HPDE6-E6E7 (cell line): Measurements from ENCODE around the gene ZNF331.

Experiments used
- DNase-seq: peaks from one replicate; pipeline ENCODE4 v3.0.0; 2011; ENCODE audit warnings: missing footprints; ENCODE audit errors: extremely low spot score

ZNF331 gene

GRCh38 chr19:53571339-53571738 lies 33.4 kb downstream of the ZNF331 start:
- DNase-seq, result no peak

- no peak for DNase-seq
Observed at GRCh38 chr19:53576941-53577653, 39.2 kb downstream of the ZNF331 start.

GRCh38 chr19:53577968-53578367 lies 40.0 kb downstream of the ZNF331 start:
- no peak for DNase-seq

- DNase-seq, result no peak
Observed at GRCh38 chr19:53579518-53579917, 41.6 kb downstream of the ZNF331 start.

GRCh38 chr19:53580871-53581835 lies 43.2 kb downstream of the ZNF331 start:
- no peak for DNase-seq

- DNase-seq, result no peak
Observed at GRCh38 chr19:53581871-53582279, 43.9 kb downstream of the ZNF331 start.

GRCh38 chr19:53583181-53583580 lies 45.2 kb downstream of the ZNF331 start:
- DNase-seq, result no peak

- DNase-seq, result no peak
Observed at GRCh38 chr19:53586277-53586691, 48.3 kb downstream of the ZNF331 start.

- no peak for DNase-seq
Observed at GRCh38 chr19:53594811-53595509, 57.0 kb downstream of the ZNF331 start.

GRCh38 chr19:53595510-53595867 lies 57.5 kb downstream of the ZNF331 start:
- DNase-seq, result no peak

- DNase-seq, result no peak
Observed at GRCh38 chr19:53596056-53596455, 58.1 kb downstream of the ZNF331 start.

- no peak for DNase-seq
Observed at GRCh38 chr19:53597023-53597422, 59.1 kb downstream of the ZNF331 start.

GRCh38 chr19:53598361-53598760 lies 60.4 kb downstream of the ZNF331 start:
- DNase-seq, result no peak

- DNase-seq, result no peak
Observed at GRCh38 chr19:53600217-53600616, 62.3 kb downstream of the ZNF331 start.

- DNase-seq, result no peak
Observed at GRCh38 chr19:53606031-53606430, 68.1 kb downstream of the ZNF331 start.

GRCh38 chr19:53608381-53608780 lies 70.4 kb downstream of the ZNF331 start:
- no peak for DNase-seq

- no peak for DNase-seq
Observed at GRCh38 chr19:53612762-53613526, 75.0 kb downstream of the ZNF331 start.

- peak; percentile 29 for DNase-seq
Observed at GRCh38 chr19:53621885-53622740, 84.2 kb downstream of the ZNF331 start.

GRCh38 chr19:53624771-53625545 lies 87.0 kb downstream of the ZNF331 start:
- DNase-seq, result no peak

GRCh38 chr19:53626486-53626885 lies 88.5 kb downstream of the ZNF331 start:
- DNase-seq, result no peak
